K562 (cell line): Measurements from ENCODE around the gene PHACTR3. TPM values are rescaled to one million over a fixed set of nuclear protein-coding genes. Genes with fewer than 3 reads are reported as not detected.

Experiments
- ATAC-seq: fragments of 200-7000 bp; cut with Tn5 transposase; 3 replicates; pipeline ENCODE4 v1.9.1; 2020; ENCODE audit warnings: moderate library complexity
- BruUV-seq: library from RNA; stranded (reverse); fragments of 400-500 nt; replicated peaks from 2 replicates; lab custom pipeline; 2021; lab: Mats Ljungman, UMichigan
- CTCF ChIA-PET: fragments of 300-600 bp; formaldehyde crosslinking; extraction: SDS; loops from one replicate; lab custom pipeline; 2021; ENCODE audit warnings: low intra/inter-chr PET ratio; lab: Yijun Ruan, JAX
- POLR2A ChIA-PET: fragments of 300-600, 350-650 bp; sonication (Branson Sonifier 250); formaldehyde crosslinking; extraction: SDS; loops from one replicate; lab custom pipeline; 2021; ENCODE audit warnings: antibody characterized with exemption, inconsistent platforms; lab: Yijun Ruan, JAX
- DNase-seq, 4 experiments: peaks; one replicate each; pipeline versions ENCODE4 v3.0.0 to v3.0.0-alpha.2; 2011 to 2018; ENCODE audit warnings: low spot score in 3 of 4, mixed read lengths in 3 of 4; ENCODE audit errors: extremely low read depth in 1 of 4
- FAIRE-seq: peaks from 2 replicates; lab custom pipeline; 2011; peaks lifted over from hg19 to GRCh38; lab: Jason Lieb, UNC
- H2AFZ ChIP-seq: 2 replicates; pipeline ENCODE4 v1.6.0; 2011; ENCODE audit warnings: low read depth, low read length, control low read depth, inconsistent platforms
- H3K27ac ChIP-seq: fragments of 200-600 bp; 3 replicates; pipeline ENCODE4 v1.8.0; 2011; ENCODE audit warnings: low read depth, mild to moderate bottlenecking, control low read depth, inconsistent platforms, low read length, moderate library complexity, mixed read lengths; ENCODE audit errors: extremely low read depth
- H3K27me3 ChIP-seq, 2 experiments: fragments of 300-600 bp in 1 of 2; 2 replicates in 1 of 2; 3 replicates in 1 of 2; pipeline versions ENCODE4 v1.6.0 to v1.8.0; 2011; ENCODE audit warnings: inconsistent platforms in 2 of 2, low read length in 2 of 2, mild to moderate bottlenecking in 1 of 2, mixed read lengths in 1 of 2, moderate library complexity in 1 of 2; ENCODE audit not compliant: control insufficient read depth in 2 of 2, insufficient read depth in 2 of 2
- H3K36me3 ChIP-seq: fragments of 300-600 bp; 3 replicates; pipeline ENCODE4 v1.8.0; 2011; ENCODE audit warnings: mild to moderate bottlenecking, low read length, inconsistent platforms; ENCODE audit not compliant: control insufficient read depth, insufficient read depth
- H3K4me1 ChIP-seq, 2 experiments: fragments of 200-600 bp in 1 of 2; replicated peaks in 1 of 2; 2 replicates in 1 of 2; 3 replicates in 1 of 2; pipeline versions ENCODE4 v1.5.1 to v1.8.0; 2011; ENCODE audit warnings: inconsistent platforms in 2 of 2, low read length in 2 of 2, mild to moderate bottlenecking in 1 of 2, mixed read lengths in 1 of 2, moderate library complexity in 1 of 2; ENCODE audit not compliant: control insufficient read depth in 2 of 2, insufficient read depth in 2 of 2
- H3K4me2 ChIP-seq: 2 replicates; pipeline ENCODE4 v1.6.1; 2011; ENCODE audit warnings: low read length, control low read depth, inconsistent platforms, mixed read lengths; ENCODE audit not compliant: insufficient read depth
- H3K4me3 ChIP-seq: fragments of 200-600 bp; sonication (generic), shearing (Covaris generic); 2 replicates; pipeline ENCODE4 v1.5.1; 2016; ENCODE audit warnings: control low read depth, inconsistent platforms
- H3K79me2 ChIP-seq: fragments of 200-600 bp; 3 replicates; pipeline ENCODE4 v1.8.0; 2011; ENCODE audit warnings: low read length, inconsistent platforms; ENCODE audit not compliant: control insufficient read depth, insufficient read depth
- H3K9ac ChIP-seq, 2 experiments: 2 replicates each; pipeline versions ENCODE4 v1.6.0 to v1.6.1; 2011; ENCODE audit warnings: low read depth in 2 of 2, low read length in 2 of 2, control low read depth in 1 of 2, inconsistent platforms in 1 of 2, mild to moderate bottlenecking in 1 of 2, mixed read lengths in 1 of 2; ENCODE audit not compliant: insufficient read depth in 1 of 2
- H3K9me1 ChIP-seq: one replicate; pipeline ENCODE4 v1.6.0; 2011; ENCODE audit warnings: inconsistent platforms, mild to moderate bottlenecking, low read length, moderate library complexity; ENCODE audit not compliant: control insufficient read depth, insufficient read depth
- H3K9me3 ChIP-seq: replicated peaks from 2 replicates; pipeline ENCODE4 v1.5.1; 2011; ENCODE audit warnings: low read depth, low read length, inconsistent platforms; ENCODE audit not compliant: control insufficient read depth, insufficient read depth
- H4K20me1 ChIP-seq: replicated peaks from 2 replicates; pipeline ENCODE4 v1.6.1; 2011; ENCODE audit warnings: low read length, inconsistent platforms, mixed read lengths; ENCODE audit not compliant: control insufficient read depth, insufficient read depth
- MYC ChIP-seq, 2 experiments: fragments of 250-450 bp in 1 of 2; sonication (Bioruptor Pico) in 1 of 2; IDR thresholded peaks; 2 replicates each; pipeline versions ENCODE4 v1.5.1 to v1.6.1; 2012 to 2021; ENCODE audit warnings: low read depth in 2 of 2, borderline replicate concordance in 1 of 2, improper control_type of control experiment in 1 of 2, low read length in 1 of 2, mild to moderate bottlenecking in 1 of 2, moderate library complexity in 1 of 2
- PTRF ChIP-seq: fragments of 450-650 bp; IDR thresholded peaks from 2 replicates; pipeline ENCODE4 v1.6.1; 2016; ENCODE audit warnings: mild to moderate bottlenecking, missing genetic modification characterization, missing compliant biosample characterization
- SREBF2 ChIP-seq: sonication (generic); formaldehyde crosslinking; IDR thresholded peaks from 2 replicates; pipeline ENCODE4 v1.4.0; 2020; ENCODE audit warnings: mild to moderate bottlenecking, missing genetic modification reagents
- STAG1 ChIP-seq: sonication (generic); formaldehyde crosslinking; IDR thresholded peaks from 2 replicates; pipeline ENCODE4 v1.5.0; 2020; ENCODE audit warnings: missing genetic modification reagents, borderline replicate concordance
- ZFX ChIP-seq: sonication (generic); formaldehyde crosslinking; IDR thresholded peaks from 2 replicates; pipeline ENCODE4 v1.8.0; 2022; ENCODE audit warnings: mild to moderate bottlenecking, missing genetic modification reagents, moderate library complexity
- ZNF384 ChIP-seq: IDR thresholded peaks from 2 replicates; pipeline ENCODE4 v1.6.1; 2012; ENCODE audit warnings: low read depth, low read length, improper control_type of control experiment
- ZNF668 ChIP-seq: fragments of 250-450 bp; sonication (Bioruptor Pico); IDR thresholded peaks from 2 replicates; pipeline ENCODE4 v1.8.0; 2022; ENCODE audit warnings: mild to moderate bottlenecking, inconsistent platforms
- ZZZ3 ChIP-seq: fragments of 450-650 bp; IDR thresholded peaks from 2 replicates; pipeline ENCODE4 v1.6.1; 2016; ENCODE audit warnings: antibody characterized with exemption, mild to moderate bottlenecking, moderate library complexity
- WGBS: fragments of 100-300 bp; shearing (Covaris generic); methylation state at CpG from one replicate; pipeline ENCODE4 v1.1.6; 2016; ENCODE audit warnings: low coverage, mixed read lengths; ENCODE audit not compliant: insufficient coverage; ENCODE audit errors: missing lambda C conversion rate; 5-methylcytosine and 5-hydroxymethylcytosine counted together
- in situ Hi-C: fragments of 300-500 bp; cut with MboI; formaldehyde crosslinking; loops from 4 replicates; pipeline ENCODE4 v1.15.0; 2018; ENCODE audit warnings: inconsistent platforms, mixed read lengths
- intact Hi-C: fragments of 100-400 bp; cut with micrococcal nuclease; formaldehyde crosslinking; loops from 2 replicates; pipeline ENCODE4 v1.14.2; 2022
- polyA plus RNA-seq, 8 experiments: library from polyadenylated mRNA; depleted of rRNA in 4 of 8; stranded (reverse) in 5 of 8; unstranded in 3 of 8; fragments of >200 nt; fragmentation: Nextera tagmentation in 2 of 8; fragmentation: Illumina TruSeq in 1 of 8; extraction: Ambion mirVana in 2 of 8; extraction: Trizol in 1 of 8; gene quantifications; 2 replicates each; pipeline versions ENCODE4 v1.2.1 to v1.2.3, GENCODE V29; 2011 to 2014; ENCODE audit warnings: inconsistent platforms in 1 of 8, missing spikeins in 1 of 8
- total RNA-seq, 7 experiments: library from RNA; depleted of rRNA in 6 of 7; stranded (reverse); fragments of >200 nt in 6 of 7; fragmentation: Illumina TruSeq in 2 of 7; extraction: Trizol in 2 of 7; gene quantifications; 2 replicates each; pipeline versions ENCODE4 v1.2.1 to v1.2.3, GENCODE V29; 2011 to 2021; ENCODE audit warnings: low replicate concordance in 1 of 7
- TF ChIP-seq, protein P1 (sequence below): sonication (generic); formaldehyde crosslinking; IDR thresholded peaks from 2 replicates; pipeline ENCODE4 v1.8.0; 2022; ENCODE audit warnings: missing genetic modification reagents, mild to moderate bottlenecking, borderline replicate concordance
- TF ChIP-seq, protein P2 (sequence below), 2 experiments: fragments of 450-650 bp; IDR thresholded peaks; 2 replicates each; pipeline ENCODE4 v1.6.1; 2016; ENCODE audit warnings: mild to moderate bottlenecking in 2 of 2, borderline replicate concordance in 1 of 2, low read depth in 1 of 2, moderate library complexity in 1 of 2

The PHACTR3 gene
- total and polyA plus RNA-seq, 9 of the 15 experiments (the other 6 are each of a cell fraction or from before 2014, with no cell fraction given) = not detected

DNA sequence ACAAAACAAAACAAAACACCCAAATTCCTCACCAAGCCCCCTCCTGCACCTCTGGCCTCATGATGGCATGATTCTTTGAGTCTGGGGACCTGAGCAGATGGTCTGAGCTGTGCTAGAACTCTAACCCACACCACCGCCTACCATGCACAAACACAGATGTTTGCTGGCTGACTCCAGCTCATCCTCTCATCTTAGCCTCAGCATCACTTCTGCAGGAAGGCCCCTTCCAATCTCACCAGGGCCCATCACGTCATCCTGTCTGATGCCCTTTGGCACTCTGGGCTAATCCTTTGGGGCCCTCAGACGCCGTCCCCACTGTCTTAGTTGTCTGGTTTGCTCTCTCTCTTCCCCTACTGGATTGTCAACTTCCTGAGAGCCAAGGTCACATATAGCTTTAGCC, 85.8 kb downstream of the PHACTR3 start:
- FAIRE-seq (no peak), ATAC-seq (no peak), DNase-seq (no peak)
- Histone ChIP-seq H3K36me3 (no peaks in the 10 kb centered on the region), H4K20me1 (no peaks in the 10 kb centered on the region), H3K9me3 (no peaks in the 10 kb centered on the region), H3K9ac (no peak overlapping the region), H3K9me1 (no peaks in the 10 kb centered on the region), H2AFZ (no peak overlapping the region), H3K4me1 (no peaks in the 10 kb centered on the region), H3K27ac (no peak overlapping the region), H3K4me2 (no peak overlapping the region), H3K27me3 (no peaks in the 10 kb centered on the region; a peak in 1 of 5 replicates), H3K79me2 (no peaks in the 10 kb centered on the region), H3K4me3 (no peak overlapping the region)
- CTCF ChIA-PET = no interaction called here
- in situ Hi-C loops (no loop called here), intact Hi-C loops (no loop called here)
- TF ChIP-seq SREBF2 (CRISPR knock-in tag) (no peak), ZNF668 (CRISPR knock-in tag) (no peak), ZNF384 (no peak), ZZZ3 (no peak), PTRF (no peak), STAG1 (CRISPR knock-in tag) (no peak), ZFX (CRISPR knock-in tag) (no peak), MYC (IDR thresholded peaks at IDR 0.05; ENCODE audit: low read depth, low read length) (no peak), MYC (CRISPR knock-in tag; IDR thresholded peaks at IDR 0.05; ENCODE audit: borderline replicate concordance, low read depth) (no peak)
- TF ChIP-seq, protein P1, sequence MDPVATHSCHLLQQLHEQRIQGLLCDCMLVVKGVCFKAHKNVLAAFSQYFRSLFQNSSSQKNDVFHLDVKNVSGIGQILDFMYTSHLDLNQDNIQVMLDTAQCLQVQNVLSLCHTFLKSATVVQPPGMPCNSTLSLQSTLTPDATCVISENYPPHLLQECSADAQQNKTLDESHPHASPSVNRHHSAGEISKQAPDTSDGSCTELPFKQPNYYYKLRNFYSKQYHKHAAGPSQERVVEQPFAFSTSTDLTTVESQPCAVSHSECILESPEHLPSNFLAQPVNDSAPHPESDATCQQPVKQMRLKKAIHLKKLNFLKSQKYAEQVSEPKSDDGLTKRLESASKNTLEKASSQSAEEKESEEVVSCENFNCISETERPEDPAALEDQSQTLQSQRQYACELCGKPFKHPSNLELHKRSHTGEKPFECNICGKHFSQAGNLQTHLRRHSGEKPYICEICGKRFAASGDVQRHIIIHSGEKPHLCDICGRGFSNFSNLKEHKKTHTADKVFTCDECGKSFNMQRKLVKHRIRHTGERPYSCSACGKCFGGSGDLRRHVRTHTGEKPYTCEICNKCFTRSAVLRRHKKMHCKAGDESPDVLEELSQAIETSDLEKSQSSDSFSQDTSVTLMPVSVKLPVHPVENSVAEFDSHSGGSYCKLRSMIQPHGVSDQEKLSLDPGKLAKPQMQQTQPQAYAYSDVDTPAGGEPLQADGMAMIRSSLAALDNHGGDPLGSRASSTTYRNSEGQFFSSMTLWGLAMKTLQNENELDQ (CRISPR knock-in tag) = no peak
- TF ChIP-seq, protein P2, sequence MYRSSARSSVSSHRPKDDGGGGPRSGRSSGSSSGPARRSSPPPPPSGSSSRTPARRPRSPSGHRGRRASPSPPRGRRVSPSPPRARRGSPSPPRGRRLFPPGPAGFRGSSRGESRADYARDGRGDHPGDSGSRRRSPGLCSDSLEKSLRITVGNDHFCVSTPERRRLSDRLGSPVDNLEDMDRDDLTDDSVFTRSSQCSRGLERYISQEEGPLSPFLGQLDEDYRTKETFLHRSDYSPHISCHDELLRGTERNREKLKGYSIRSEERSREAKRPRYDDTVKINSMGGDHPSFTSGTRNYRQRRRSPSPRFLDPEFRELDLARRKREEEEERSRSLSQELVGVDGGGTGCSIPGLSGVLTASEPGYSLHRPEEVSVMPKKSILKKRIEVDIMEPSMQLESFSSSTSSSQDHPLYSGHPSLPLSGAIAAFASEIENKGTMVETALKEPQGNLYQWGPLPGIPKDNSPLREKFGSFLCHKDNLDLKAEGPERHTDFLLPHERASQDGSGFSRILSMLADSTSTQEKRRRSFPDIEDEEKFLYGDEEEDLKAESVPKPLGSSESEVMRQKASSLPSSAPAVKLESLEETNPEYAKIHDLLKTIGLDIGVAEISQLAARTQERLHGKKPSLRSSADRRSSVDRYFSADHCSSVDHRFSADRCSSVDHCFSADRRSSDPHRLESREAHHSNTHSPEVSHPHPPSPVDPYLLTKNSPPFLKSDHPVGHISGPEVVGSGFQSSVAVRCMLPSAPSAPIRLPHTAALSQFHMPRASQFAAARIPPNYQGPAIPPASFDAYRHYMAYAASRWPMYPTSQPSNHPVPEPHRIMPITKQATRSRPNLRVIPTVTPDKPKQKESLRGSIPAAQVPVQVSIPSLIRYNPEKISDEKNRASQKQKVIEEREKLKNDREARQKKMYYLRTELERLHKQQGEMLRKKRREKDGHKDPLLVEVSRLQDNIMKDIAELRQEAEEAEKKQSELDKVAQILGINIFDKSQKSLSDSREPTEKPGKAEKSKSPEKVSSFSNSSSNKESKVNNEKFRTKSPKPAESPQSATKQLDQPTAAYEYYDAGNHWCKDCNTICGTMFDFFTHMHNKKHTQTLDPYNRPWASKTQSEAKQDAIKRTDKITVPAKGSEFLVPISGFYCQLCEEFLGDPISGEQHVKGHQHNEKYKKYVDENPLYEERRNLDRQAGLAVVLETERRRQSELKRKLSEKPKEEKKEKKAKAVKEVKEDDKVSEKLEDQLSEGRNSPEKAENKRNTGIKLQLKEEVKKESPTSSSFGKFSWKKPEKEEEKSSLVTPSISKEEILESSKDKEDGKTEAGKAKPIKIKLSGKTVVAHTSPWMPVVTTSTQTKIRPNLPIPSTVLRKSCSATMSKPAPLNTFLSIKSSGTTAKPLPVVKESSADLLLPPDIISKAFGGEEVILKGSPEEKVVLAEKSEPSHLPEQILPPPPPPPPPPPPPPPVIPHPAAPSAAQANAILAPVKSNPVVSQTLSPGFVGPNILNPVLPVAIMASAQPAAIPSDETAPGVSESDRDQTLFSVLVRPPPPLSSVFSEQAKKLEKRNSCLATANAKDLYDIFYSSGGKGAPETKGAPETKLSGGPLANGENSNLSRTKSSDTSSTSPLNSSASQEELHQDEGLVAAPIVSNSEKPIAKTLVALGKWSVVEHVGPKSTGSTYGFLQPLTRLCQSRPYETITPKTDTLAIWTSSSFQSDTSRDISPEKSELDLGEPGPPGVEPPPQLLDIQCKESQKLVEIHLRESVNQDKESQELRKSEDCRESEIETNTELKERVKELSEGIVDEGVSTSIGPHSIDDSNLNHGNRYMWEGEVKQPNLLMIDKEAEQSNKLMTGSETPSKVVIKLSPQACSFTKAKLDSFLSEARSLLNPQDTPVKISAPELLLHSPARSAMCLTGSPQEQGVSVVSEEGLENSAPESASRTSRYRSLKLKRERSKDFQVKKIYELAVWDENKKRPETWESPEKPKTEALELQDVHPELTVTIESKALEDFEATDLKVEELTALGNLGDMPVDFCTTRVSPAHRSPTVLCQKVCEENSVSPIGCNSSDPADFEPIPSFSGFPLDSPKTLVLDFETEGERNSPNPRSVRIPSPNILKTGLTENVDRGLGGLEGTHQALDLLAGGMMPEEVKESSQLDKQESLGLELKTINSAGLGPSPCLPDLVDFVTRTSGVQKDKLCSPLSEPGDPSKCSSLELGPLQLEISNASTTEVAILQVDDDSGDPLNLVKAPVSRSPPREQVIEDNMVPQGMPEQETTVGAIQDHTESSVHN (IDR thresholded peaks at IDR 0.05; ENCODE audit: borderline replicate concordance in 1 of 2, low read depth in 1 of 2) = no peak
- no TSS peak for BruUV-seq
- POLR2A ChIA-PET = no interaction called here
- WGBS = 0% methylated on average over 4 of the region's 4 CpGs
